HG03521 (cell line): ENCODE data around the gene CARD19.

Source experiments
- ATAC-seq: cut with Tn5 transposase; IDR thresholded peaks from one replicate; pipeline ENCODE4 v1.9.1; 2021; ENCODE audit warnings: mild to moderate bottlenecking, moderate library complexity; ENCODE audit not compliant: unreplicated experiment

Gene CARD19

GRCh38 chr9:93061791-93062763 is 33.9 kb upstream of the CARD19 start:
- ATAC-seq: no peak

GRCh38 chr9:93064392-93065134 is 31.5 kb upstream of the CARD19 start:
- peak; percentile 87 for ATAC-seq

DNA sequence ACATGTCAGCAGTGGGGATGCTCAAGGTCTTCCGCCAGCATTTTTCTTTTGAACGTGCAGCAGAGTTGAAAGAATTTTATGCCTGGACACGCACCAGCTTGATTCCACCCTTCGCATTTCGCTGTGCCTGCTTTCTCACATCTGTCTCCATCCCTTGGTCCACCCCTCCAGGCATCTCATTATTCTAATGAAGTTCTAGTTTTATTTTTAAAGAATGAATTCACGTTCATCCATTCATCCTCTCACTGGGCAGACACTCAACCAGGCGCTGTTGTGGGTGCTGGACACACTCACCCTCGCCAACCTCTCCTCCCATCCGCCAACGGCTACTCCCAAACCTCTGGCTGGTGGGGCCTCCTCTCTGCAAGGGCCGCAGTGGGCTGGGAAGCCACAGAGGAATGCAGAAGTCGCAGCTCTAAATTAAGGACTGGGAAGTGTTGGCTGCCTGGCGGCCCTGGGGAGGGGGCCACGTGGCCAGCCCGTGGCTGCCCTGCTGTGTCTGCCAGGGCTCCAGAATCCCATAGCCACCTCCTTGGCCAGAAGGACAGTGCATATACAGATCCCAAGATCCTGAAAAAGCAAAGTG is 30.8 kb upstream of the CARD19 start:
- ATAC-seq: no peak

DNA sequence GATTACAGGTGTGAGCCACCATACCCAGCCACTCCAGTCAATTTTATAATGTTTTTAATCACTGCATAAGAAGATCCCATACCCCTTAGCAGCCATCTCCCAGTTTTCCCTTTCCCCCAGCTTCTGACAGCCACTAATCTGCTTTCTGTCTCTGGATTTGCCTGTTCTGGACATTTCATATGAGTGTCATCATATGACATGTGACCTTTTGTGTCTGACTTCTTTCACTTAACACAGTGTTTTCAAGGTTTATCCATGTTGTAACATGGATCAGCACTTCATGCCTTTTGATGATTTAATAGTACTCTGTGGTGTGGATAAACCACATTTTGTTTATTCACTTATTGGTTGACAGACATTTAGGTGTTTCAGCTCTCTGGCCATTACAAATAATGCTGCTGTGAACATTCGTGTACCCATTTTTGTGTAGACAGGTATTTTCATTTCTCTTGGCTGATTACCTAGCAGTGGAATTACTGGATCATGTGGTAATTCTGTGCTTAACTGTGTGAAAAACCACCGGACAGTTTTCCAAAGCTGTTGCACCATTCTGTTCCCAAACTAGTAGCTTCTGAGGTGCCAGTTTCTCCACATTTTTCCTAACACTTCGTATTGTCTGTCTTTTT is 28.9 kb upstream of the CARD19 start:
- no peak for ATAC-seq

DNA sequence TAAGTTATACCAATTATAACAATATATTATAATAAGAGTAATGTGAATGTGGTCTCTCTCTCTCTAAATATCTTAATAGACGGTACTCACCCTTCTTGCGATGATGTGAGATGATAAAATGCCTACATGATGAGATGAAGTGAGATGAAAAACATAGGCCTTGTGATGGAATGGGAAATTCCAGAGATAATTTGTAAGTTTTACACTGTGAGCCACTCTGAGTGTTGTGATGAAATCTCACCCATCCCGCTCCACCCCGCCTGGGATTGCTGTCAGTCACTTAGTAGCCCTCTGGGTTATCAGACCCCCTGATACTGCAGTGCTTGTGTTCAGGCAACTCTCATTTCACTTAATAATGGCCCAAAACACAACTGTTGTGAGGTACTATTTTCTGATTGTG is 27.1 kb upstream of the CARD19 start:
- ATAC-seq: no peak

DNA sequence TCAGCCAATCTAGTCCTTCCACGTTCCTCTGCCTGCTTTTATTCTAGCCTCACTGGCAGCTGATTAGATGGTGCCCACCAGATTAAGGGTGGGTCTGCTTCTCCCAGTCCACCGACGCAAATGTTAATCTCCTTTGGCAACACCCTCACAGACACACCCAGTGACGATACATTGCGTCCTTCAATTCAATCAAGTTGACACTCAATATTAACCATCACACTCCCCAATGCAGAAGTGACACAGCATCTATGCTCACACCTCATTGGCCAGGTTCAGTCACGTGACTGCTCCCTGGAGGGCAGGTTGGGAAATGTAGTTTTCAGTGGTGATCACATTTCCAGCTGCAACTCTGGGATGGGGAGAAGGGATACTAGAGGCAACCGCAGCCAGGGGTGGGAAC is 24.6 kb upstream of the CARD19 start:
- no peak for ATAC-seq

DNA sequence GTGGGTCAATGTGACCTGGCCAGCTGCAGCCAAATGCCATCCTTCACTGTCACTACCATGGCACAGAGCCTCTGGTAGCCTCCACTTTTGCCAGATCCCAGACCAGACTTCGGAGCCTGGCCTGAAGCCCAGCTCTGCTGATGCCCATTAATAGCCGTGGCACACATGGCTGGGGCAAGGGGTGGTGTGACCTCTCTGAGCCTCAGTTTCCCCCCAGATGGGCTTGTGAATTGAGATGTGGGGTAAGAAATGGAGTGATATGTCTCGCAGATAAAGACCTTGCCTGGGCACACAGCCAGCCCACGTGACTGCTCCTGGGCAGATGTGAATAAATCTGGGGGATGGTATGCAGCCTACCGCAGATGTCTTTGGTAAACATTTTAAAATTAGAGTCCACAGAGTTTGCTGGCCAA is 23.6 kb upstream of the CARD19 start:
- no peak for ATAC-seq

GRCh38 chr9:93076101-93076791 is 19.8 kb upstream of the CARD19 start:
- no peak for ATAC-seq

GRCh38 chr9:93076792-93077128 is 19.3 kb upstream of the CARD19 start:
- no peak for ATAC-seq

- no peak for ATAC-seq
Observed at GRCh38 chr9:93077367-93077766, 18.6 kb upstream of the CARD19 start.

GRCh38 chr9:93077811-93078210 is 18.2 kb upstream of the CARD19 start:
- no peak for ATAC-seq

DNA sequence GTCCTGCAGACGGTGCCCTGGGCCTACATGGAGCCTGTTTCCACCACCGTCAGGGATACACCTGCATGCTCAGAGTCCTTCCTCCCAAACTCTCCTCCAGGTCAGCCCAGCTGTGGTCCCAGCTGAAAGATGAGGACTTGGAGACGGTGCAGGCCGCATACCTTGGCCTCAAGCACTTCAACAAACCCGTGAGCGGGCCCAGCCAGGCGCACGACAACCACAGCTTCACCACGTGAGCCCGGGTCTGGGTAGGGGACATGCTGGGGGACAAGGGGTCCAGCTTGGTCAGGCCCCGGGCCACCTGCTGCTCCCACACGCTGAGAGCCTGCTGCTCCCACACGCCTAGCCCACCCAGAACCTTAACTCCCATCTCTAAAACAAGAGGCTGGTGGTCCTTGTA is 16.6 kb upstream of the CARD19 start:
- no peak for ATAC-seq

DNA sequence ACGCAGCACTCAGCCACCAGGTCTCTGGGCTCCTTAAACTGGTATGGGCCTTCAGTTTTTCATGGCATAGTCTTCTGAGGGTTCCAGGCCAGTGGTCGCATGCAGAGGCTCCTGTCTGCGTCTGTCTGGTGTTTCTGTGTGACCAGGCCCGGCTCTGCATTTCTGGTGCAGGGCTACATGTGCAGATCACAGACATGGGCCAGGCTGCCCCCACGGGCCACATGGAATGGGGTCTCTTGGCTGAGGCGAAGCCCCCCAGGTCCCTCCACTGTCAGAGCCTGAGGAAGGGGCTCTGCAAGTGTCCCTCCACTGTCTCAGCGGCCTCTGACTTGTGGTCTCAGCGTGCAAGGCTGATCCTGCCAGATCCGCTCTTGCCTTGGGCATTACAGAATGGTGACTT is 15.6 kb upstream of the CARD19 start:
- ATAC-seq: no peak

DNA sequence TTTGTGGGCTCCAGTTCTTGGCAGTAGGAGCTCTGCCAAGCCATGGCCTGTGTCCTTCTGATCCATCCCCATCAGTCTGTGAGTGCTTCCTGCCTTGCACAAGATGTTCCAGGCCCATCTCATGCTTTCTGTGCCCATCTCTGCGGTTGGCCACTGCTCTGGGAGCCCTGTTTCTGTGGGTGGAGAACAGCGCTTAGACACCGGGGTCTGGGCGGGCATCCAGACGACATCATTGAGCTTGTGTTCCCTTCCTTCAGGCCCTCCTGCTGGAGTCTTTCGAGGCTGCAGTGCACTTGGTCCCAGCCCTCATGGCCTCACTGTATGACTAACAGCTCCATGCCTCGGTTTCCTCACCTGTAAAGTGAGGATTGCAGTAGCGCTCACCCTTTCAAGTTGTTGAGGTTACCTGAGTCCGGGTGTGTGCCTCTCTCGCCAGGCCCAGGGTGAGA is 14.9 kb upstream of the CARD19 start:
- no peak for ATAC-seq

- ATAC-seq: no peak
Observed at GRCh38 chr9:93081931-93082330, 14.1 kb upstream of the CARD19 start.

- no peak for ATAC-seq
Observed at GRCh38 chr9:93082841-93083411, 13.1 kb upstream of the CARD19 start.

GRCh38 chr9:93083592-93084470 is 12.2 kb upstream of the CARD19 start:
- ATAC-seq: no peak

DNA sequence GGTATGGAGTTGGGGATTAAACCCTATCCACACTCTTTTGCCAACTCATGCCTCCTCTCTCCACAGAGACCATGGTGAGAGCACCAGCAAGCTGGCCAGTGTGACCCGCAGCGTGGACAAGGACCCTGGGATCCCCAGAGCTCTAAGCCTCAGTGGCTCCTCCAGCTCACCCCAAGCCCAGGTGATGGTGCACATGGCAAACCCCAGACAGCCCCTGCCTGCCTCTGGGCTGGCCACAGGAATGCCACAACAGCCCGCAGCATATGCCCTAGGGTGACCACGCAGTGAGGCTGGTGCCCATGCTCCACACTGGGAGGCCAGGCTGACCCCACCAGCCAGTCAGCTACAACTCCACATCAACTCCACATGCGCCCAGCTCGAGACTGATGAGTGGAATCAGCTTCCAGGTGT is 11.5 kb upstream of the CARD19 start:
- ATAC-seq: no peak

GRCh38 chr9:93085676-93086075 is 10.3 kb upstream of the CARD19 start:
- no peak for ATAC-seq
